DMS153 treated with DMSO at 0.1 percent for 48 hours (cell line): ENCODE measurements around the gene PRDM11.

ENCODE experiments used
- DNase-seq: peaks from one replicate; lab custom pipeline; 2025; ENCODE audit not compliant: unreplicated experiment; lab: John Stamatoyannopoulos, UW

The PRDM11 gene

DNA sequence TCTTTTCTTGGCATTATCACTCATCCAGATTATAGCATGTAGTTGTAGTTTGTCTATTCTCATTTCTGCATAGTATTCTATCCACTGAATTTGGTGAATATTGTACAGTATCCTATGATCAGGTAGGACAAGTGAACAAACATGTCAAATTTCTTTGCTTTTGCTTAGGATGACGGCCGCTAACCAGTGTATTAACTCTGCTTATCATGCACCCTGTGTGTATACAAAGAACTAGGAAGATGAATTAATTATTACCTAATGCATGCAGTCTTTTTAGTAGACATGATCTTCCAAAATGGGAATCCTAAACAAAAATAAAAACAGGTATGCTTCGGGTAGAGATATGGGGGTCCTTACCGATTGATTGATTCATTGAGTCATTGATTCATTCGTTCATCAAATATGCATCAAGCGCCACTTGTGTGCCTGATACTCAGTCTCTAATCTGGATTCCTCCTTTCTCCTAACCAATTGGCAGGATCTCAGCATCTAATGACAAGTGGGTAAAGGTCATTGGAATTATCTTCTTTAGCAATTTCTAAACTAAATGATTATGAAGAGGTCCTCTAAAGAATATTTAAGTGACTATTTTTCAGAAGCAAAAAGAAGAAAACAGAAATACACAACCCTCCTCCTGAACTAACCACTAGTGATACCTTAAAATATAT lies 27.9 kb downstream of the PRDM11 start:
- DNase-seq, result no peak

- DNase-seq, result no peak
These were observed 28.5 kb downstream of the PRDM11 start for GRCh38 chr11:45174963-45175362.

DNA sequence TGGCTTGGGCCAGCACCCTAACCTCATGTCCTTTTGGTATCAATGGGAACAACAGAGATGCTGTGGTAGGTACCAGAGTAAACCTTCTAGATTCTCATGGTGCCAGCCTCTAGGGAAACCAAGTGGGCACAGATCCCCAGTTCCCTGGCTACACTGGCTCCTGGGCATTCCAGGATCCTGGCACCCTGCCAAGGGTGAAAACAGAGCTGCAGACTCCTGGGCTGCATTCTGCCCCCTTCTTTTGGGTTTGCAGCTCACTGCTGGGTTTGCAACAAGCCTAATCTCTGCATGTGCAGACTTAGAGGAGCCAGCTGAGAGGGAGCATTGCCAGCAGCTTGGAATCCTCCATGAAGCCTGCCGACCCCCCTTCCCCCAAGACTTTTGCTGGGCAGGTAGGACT lies 30.6 kb downstream of the PRDM11 start:
- DNase-seq, result no peak

DNA sequence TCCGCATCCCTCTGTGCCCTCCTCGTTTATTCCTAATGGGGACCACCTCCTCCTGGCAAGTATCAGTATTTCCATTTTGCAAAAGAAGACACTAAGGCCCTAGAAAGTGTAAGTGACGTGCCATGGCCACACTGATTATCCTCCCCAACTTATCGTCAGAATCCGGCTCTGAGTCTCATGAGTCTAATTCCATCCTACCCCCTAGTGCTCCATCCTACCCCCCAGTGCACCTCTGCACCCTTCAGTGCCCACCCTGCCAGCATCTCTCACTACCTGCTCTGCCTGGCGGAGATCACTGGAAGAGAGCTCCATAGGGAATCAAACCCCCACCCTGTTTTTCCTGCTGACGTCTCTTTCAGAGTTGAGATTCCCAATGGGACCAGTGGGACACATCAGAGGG lies 31.8 kb downstream of the PRDM11 start:
- DNase-seq, result no peak

DNA sequence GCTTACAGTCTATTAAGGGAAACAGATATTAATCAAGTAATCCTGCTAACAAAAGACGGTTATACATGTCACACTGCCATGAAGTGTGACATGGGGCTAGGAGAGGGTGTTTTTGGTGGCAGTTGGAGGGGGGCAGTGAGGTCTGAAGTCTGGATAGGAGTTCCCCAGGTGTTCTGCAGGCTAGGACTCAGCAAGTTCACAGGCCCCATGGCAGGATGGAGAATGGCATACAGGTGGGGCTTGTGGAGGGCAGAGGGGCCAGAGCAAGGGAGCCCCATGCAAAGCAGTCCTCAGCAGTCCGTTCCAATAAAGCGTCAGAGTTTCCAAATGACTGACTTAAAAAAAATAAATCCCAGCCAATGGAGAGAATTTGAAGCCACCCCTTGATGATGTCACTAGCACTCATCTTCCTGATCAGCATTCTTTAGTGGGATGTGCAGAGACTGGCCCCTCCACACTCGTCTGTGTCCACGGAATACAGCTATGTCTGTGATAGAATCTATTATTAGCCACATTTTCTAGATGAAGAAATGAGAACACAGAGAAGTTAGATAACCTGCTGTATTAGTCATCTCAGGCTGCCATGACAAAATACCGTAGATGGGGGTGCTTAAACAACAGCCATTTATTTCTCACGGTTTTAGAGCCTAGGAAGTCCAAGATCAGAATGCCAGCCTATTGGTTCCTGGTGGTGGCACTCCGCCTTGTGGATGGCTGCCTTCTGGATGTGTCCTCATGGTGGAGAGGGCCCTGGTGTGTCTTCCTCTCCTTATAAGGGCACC lies 32.6 kb downstream of the PRDM11 start:
- DNase-seq, result no peak

DNA sequence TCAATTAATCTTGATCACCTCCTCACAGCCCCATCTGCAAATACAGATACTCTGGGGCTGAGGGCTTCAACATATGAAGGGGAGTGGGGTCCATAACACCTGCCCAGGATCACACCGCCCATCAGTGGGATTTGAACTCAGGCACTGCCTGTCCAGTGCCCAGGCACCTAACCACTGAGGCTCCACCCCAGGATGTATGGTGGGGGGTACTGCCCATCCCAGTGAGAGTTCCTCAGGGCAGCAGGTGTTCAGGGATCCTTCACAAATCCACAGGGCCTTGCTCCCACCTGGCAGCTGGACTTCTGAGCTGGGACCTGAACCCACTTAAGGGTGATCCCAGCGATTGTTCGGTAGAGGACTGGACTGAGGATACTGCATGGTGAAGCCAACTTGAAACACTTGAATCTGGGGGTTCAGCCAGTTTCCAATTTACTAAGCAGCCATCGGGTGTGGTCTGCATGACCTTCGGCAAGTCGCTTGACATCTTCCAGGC lies 33.3 kb downstream of the PRDM11 start:
- no peak for DNase-seq

GRCh38 chr11:45180179-45180847 lies 33.9 kb downstream of the PRDM11 start:
- DNase-seq, result peak; percentile 27

DNA sequence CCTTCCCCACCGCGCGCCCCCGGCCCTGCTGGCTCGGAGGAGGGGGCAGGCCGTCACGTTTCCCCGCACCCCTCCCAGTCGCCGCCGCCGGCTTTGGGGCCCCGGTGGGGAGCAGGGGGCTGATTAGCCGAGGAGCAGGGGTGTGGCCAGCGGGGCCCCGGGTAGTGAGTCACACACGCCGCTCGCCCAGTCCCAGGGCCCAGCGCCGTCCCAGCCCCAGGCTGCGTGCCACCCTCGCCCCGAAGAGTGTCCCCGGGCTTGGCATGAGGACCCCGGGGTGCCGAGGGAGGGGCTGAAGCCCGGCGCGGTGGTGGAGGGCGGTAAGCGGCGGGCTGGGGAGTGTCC lies 34.4 kb downstream of the PRDM11 start:
- no peak for DNase-seq

GRCh38 chr11:45181193-45181888 lies 34.9 kb downstream of the PRDM11 start:
- DNase-seq, result no peak

DNA sequence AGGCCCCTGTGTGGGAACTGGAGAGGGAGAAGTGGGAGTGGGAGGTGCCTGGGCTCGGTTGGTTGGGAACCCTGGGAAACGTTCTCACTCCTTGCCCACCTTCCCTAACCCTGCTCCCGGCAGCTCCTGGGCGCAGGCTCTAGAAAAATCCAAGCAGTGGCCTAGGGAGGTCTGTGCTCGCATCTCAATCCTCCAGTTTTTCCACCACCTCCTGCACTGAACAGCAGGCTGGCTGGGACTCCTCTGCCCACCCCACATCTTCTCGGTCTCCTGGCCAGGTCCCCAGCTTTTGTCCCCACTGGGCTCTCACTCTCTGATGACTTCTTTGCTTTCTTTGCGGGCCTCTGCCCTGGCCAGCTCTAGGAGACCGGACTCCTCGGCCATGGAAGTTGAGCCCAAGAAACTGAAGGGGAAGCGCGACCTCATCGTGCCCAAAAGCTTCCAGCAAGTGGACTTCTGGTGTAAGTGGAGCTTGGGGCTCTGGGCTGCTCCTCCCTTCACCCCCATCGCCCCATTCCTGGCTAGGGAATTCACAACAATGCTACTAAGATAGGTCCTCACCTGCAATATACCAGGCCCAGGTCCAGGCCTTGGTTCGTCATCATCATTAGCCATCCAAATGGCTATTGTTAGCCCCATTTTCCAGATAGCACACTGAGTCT lies 35.6 kb downstream of the PRDM11 start:
- no peak for DNase-seq

DNA sequence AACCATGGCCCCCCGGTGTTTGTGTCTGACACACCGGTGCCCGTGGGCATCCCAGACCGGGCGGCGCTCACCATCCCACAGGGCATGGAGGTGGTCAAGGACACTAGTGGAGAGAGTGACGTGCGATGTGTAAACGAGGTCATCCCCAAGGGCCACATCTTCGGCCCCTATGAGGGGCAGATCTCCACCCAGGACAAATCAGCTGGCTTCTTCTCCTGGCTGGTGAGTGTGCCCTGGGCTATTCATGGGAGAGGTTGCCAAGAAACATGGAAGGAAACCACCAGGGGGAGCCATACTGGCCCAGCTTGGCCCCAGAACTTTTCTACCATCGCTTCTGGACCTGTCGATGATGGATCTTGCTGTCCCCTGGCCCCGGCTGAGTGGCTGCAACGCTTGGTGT lies 36.5 kb downstream of the PRDM11 start:
- DNase-seq, result no peak

GRCh38 chr11:45184640-45185039 lies 38.2 kb downstream of the PRDM11 start:
- DNase-seq, result no peak

- no peak for DNase-seq
These were observed 38.8 kb downstream of the PRDM11 start for GRCh38 chr11:45185228-45185729.

- no peak for DNase-seq
These were observed 40.9 kb downstream of the PRDM11 start for GRCh38 chr11:45187375-45187774.

DNA sequence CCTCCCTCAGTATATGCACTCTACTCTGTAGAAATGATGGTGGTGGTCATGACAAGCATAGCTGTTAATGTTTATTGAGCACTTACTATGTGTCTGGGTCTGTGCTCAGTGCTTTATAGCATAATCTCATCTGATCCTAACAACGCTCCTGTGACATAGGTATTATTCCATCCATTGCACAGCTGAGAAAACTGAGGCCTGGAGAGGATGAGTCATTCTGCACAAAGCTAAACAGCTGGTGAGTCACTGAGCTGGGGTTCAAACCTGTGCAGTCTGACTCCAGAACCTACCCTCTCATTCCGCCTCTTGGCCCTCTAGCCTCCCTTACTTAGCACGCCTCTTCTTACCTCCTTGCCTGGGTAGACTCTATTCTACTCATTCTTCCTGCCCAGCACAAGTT lies 41.7 kb downstream of the PRDM11 start:
- no peak for DNase-seq

DNA sequence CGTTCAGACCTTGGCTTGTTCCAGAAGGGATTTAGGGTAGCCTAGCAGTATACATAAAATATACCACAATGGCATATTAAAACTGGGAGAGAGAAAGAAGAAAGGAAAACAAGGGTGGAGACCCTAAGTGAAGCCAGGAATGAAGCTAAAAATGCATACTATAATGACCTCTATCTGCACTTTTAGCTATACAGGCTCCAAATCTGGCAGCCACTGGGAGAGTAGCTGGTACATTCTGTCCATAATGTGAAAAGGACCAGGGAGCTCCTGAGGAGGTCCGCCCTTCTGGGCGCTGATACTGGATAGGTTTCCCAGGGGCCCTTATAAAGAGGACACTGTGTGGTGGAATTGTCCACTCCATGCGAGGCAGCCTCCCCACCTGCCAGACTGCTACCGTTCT lies 42.8 kb downstream of the PRDM11 start:
- no peak for DNase-seq

DNA sequence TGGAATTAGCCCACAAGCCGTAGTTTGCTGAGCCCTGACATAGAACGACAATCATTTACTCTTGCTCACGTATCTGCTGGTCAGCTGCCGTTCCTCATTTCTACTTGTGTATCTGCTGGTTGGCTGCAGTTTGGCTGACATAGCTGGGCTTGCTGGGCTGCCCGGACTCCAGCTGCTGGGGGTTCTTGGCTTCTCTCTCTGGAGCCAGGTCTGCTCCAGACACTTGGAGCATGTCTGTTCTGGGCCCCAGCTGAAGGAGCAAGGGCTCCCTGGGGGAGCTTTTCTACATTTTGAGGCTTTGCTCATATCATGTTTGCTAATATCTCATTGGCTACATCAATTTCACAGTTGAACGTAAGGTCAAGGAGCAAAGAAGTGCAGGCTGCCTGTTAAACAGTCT lies 47.3 kb downstream of the PRDM11 start:
- no peak for DNase-seq

DNA sequence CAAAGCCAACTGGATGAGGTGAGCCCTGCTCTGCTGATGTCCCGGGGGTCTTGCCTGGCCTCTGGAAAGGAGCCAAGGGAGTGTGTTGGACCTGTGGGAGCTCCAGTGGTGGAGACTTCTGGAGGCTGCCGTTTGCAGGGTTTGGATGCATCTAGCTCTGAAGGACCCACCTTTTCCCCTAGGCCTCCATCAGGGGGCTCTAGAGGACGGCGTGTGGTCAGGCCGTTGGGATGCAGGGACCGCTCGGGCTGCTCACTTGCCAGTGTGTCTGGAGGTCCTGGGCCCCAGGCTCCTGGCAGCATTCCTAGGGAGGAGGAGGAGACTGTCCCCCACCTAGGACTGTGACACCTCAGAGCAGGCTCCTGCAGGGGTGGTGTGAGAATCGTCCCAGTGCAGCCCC lies 58.3 kb downstream of the PRDM11 start:
- no peak for DNase-seq

DNA sequence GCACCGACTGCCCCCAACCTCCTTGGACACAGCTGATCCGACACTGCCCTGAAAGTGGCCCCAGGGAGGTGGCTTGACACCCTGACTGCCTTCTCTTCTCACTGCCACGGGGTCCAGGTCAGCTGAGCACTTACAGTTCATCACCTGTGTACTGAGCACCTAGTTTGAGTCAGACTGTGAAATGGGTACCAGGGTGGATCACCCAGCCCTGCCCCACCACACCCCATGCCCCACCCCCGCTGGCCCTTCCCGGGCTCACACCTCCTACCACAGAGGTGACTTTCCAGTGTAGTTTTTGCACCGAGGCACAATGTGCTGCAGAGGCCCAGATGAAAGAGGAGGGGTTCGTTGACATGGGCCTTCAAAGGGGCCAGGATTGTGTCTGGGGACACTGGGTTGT lies 59.5 kb downstream of the PRDM11 start:
- DNase-seq, result no peak

DNA sequence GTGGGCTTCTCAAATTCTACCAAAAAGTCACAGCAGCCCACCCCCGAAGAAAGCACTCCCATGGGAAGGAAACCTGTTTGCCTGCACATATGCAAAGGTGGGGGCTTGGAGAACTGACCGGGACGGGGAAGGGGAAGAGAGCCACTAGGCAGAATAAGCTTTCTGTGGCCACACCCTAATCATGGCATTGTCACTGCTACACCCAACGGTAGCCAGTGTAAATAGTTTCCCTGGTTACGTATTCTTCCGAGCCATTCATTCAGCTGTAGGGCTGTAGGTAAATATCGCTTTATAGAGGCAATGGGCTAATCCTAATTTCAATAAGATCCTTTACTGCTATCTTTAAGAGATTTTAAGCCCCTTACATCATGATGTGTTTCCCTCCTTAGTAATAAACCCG lies 61.7 kb downstream of the PRDM11 start:
- DNase-seq, result peak; percentile 93
